ENCODE results near the gene OTUB1.

The OTUB1 gene

DNA sequence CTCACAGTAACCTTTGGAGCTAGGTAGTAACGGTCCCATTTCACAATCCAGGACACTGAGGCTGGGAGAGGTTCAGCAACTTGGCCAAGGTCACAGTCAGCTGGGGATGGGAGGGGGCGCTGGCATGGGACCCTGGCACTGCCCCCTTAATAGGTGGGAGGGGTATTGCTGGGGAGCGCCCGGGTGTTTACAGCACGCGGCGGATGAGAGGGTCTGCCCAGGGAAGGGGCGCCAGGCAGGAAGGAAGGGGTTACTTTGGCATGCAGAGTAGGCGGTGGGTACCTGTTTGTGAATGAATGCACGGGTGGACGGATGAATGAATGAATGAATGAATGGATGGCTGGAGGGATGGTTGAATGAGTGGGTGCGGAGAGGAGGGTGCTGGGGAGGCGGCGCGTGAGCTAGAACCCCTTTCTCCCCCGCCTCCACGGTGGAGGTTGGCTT, 48.9 kb downstream of the OTUB1 start:
- ATAC-seq (ENCODE audit: low read depth), result no peak
- Histone ChIP-seq H3K4me1 (ENCODE audit: insufficient read depth, poor library complexity, severe bottlenecking) (no peaks in the 10 kb centered on the region), H3K27me3 (ENCODE audit: insufficient read depth, poor library complexity, severe bottlenecking) (peaks cover 40% of the 10 kb centered on the region), H3K36me3 (ENCODE audit: low read depth) (no peaks in the 10 kb centered on the region), H3K27ac (ENCODE audit: poor library complexity, severe bottlenecking) (no peak overlapping the region), H3K9me3 (ENCODE audit: severe bottlenecking) (no peaks in the 10 kb centered on the region), H3K4me3 (ENCODE audit: severe bottlenecking) (no peak overlapping the region)
- TF ChIP-seq, protein P1, sequence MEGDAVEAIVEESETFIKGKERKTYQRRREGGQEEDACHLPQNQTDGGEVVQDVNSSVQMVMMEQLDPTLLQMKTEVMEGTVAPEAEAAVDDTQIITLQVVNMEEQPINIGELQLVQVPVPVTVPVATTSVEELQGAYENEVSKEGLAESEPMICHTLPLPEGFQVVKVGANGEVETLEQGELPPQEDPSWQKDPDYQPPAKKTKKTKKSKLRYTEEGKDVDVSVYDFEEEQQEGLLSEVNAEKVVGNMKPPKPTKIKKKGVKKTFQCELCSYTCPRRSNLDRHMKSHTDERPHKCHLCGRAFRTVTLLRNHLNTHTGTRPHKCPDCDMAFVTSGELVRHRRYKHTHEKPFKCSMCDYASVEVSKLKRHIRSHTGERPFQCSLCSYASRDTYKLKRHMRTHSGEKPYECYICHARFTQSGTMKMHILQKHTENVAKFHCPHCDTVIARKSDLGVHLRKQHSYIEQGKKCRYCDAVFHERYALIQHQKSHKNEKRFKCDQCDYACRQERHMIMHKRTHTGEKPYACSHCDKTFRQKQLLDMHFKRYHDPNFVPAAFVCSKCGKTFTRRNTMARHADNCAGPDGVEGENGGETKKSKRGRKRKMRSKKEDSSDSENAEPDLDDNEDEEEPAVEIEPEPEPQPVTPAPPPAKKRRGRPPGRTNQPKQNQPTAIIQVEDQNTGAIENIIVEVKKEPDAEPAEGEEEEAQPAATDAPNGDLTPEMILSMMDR (IDR thresholded peaks at IDR 0.05; ENCODE audit: poor library complexity, severe bottlenecking), result no peak
- no peak for DNase-seq (ENCODE audit: low spot score)

DNA sequence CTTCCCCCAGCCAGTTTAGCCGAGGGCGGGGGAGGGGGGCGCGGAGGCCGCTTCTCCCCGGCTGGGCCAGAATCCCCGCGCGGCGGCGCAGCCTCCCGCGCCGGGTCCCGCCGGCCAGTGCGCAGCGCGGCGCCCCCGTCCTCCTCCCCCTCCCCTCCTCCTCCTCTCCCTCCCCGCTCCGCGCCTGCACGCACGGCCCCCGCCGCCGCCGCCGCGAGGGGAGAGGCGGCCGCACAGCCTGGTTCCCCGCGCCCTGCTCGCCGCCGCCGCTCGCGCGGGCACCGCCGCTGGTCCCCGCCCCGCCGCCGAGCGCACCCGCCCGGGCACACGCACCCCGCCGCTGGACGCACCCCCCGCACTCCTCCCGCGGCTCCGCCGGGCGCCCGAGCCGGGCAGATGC, 49.3 kb downstream of the OTUB1 start, which contains the start of gene FLRT1:
FLRT1 (plus strand) TSS at position 356 of the 400 bp plus-strand sequence. CDS start 80,337 bp downstream, outside the sequence.
- Histone ChIP-seq H3K4me3 (ENCODE audit: severe bottlenecking) (no peak within 1 kb of the TSS), H3K27ac (ENCODE audit: poor library complexity, severe bottlenecking) (no peak within 1 kb of the TSS), H3K9me3 (ENCODE audit: severe bottlenecking) (no peaks in the 10 kb centered on the region), H3K36me3 (ENCODE audit: low read depth) (no peaks in the 10 kb centered on the region), H3K27me3 (ENCODE audit: insufficient read depth, poor library complexity, severe bottlenecking) (peaks cover 40% of the 10 kb centered on the region), H3K4me1 (ENCODE audit: insufficient read depth, poor library complexity, severe bottlenecking) (no peaks in the 10 kb centered on the region)
- TF ChIP-seq, protein P1 (IDR thresholded peaks at IDR 0.05; ENCODE audit: poor library complexity, severe bottlenecking), result no peak
- ATAC-seq (ENCODE audit: low read depth) (no peak), DNase-seq (ENCODE audit: low spot score) (no peak)

DNA sequence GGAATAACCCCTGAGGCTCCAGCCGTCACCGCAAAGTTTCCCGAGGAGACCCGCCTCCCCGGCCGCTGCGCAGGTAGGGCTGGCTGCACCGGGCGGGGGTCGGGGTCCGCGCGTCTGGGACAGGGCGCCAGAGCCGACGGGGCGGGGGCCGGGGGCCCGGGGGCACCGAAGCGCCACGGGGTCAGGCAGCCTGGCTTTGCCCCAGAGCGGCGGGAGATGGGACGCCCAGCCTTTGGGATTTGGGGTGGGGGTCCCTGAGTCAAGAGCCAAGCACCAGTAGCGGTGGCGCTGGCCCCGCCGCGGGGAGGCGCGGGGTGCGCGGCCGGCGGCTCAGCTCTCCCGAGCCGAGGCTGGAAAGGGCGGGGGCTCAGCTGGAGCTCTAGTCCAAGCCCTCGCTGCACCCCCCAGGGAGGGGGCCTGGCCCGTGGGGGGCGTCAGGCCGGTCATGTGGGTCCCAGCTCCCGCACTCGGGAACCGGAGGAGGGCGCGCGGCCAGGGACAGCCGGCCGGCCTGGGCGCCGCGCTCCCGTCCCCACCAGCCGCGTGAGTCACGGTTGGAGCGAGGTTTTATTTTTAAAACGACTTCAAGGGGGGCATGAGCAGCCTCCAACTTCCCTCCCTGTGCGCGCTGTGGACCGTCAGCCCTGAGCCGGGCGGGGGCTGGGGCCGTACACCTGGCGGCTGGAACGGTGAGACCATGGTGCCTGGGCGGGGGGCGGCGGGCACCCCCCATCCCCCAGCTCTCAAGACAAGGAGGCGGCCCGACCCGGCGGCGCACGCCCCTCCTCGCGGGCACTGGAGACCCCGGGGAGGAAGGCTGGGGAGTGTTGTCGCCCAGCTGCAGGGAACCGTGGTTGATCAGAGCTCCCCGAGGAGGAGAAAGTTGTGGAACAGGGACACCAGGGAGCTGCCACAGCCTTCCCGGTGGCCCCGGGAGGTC, 50.1 kb downstream of the OTUB1 start:
- H3K36me3 ChIP-seq (ENCODE audit: low read depth), result no peaks in the 10 kb centered on the region
- H3K27me3 ChIP-seq (ENCODE audit: insufficient read depth, poor library complexity, severe bottlenecking), result peaks cover 40% of the 10 kb centered on the region
- TF ChIP-seq, protein P1 (IDR thresholded peaks at IDR 0.05; ENCODE audit: poor library complexity, severe bottlenecking), result no peak
- no peaks in the 10 kb centered on the region for H3K4me1 ChIP-seq (ENCODE audit: insufficient read depth, poor library complexity, severe bottlenecking)
- ATAC-seq (ENCODE audit: low read depth) (peak; percentile 49; the same call in 2 of the 3 replicates), DNase-seq (ENCODE audit: low spot score) (no peak)
- no peak overlapping the region for H3K27ac ChIP-seq (ENCODE audit: poor library complexity, severe bottlenecking)
- H3K9me3 ChIP-seq (ENCODE audit: severe bottlenecking), result no peaks in the 10 kb centered on the region
- no peak overlapping the region for H3K4me3 ChIP-seq (ENCODE audit: severe bottlenecking)

DNA sequence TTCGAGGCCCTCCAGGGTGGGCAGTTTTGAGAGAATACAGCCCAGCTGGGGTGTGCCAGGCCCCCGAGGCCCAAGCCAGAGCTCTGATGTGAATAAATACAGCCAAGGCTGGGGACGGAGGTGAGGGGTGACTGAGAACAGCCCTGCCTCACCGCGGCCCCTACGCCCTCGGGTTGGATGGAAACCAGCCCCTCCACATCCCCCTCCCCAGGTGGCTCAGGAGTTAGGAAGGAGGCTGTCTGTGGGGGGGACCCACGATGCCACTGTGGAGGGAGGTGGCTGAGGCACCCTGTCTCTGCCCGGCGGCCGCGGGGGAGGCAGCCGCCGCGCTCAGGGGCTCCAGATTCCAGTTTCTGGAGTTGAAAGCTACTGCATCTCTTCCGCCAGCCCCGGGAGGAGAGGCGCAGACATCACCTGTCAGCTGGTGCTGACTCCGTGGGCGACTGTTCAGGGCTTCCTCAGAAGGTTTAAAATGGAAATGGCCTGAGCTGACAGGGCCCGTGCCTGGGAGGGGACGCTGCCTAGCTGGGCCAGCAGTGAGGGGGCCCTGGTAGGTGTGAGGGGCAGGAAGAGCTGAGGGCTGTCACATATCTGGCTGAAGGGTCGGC, 50.9 kb downstream of the OTUB1 start:
- Histone ChIP-seq H3K9me3 (ENCODE audit: severe bottlenecking) (no peaks in the 10 kb centered on the region), H3K27ac (ENCODE audit: poor library complexity, severe bottlenecking) (no peak overlapping the region), H3K4me1 (ENCODE audit: insufficient read depth, poor library complexity, severe bottlenecking) (no peaks in the 10 kb centered on the region), H3K27me3 (ENCODE audit: insufficient read depth, poor library complexity, severe bottlenecking) (peaks cover 40% of the 10 kb centered on the region), H3K4me3 (ENCODE audit: severe bottlenecking) (no peak overlapping the region), H3K36me3 (ENCODE audit: low read depth) (no peaks in the 10 kb centered on the region)
- DNase-seq (ENCODE audit: low spot score), result no peak
- TF ChIP-seq, protein P1 (IDR thresholded peaks at IDR 0.05; ENCODE audit: poor library complexity, severe bottlenecking), result no peak
- peak; percentile 31; the same call in 1 of the 3 replicates for ATAC-seq (ENCODE audit: low read depth)
